ENCODE results near the gene IQGAP3.

The IQGAP3 gene

GRCh38 chr1:156505679-156506298 lies 66.6 kb downstream of the IQGAP3 start:
- no peak for DNase-seq

- peak; percentile 98 for DNase-seq
Observed at GRCh38 chr1:156504821-156505678, 67.3 kb downstream of the IQGAP3 start.

GRCh38 chr1:156504438-156504813 lies 67.9 kb downstream of the IQGAP3 start:
- DNase-seq: no peak

- no peak for DNase-seq
Observed at GRCh38 chr1:156503698-156504437, 68.5 kb downstream of the IQGAP3 start.

- DNase-seq: no peak
Observed at GRCh38 chr1:156502894-156503697, 69.3 kb downstream of the IQGAP3 start.

GRCh38 chr1:156502391-156502893 lies 69.9 kb downstream of the IQGAP3 start:
- DNase-seq: no peak

- peak; percentile 98 for DNase-seq
Observed at GRCh38 chr1:156500793-156501506, 71.4 kb downstream of the IQGAP3 start.

GRCh38 chr1:156500543-156500792 lies 71.9 kb downstream of the IQGAP3 start, which contains the start of gene MEF2D:
TSS of gene MEF2D (minus strand) at chr1:156500775. CDS start at chr1:156483292, 17,483 bp downstream.
- no peak for DNase-seq

- DNase-seq: peak; percentile 42
Observed at GRCh38 chr1:156499842-156500542, 72.4 kb downstream of the IQGAP3 start.

- no peak for DNase-seq
Observed at GRCh38 chr1:156499194-156499841, 73.0 kb downstream of the IQGAP3 start.

- no peak for DNase-seq
Observed at GRCh38 chr1:156498432-156499193, 73.8 kb downstream of the IQGAP3 start.

GRCh38 chr1:156497743-156498431 lies 74.5 kb downstream of the IQGAP3 start:
- no peak for DNase-seq

- DNase-seq: no peak
Observed at GRCh38 chr1:156497078-156497742, 75.2 kb downstream of the IQGAP3 start.

- no peak for DNase-seq
Observed at GRCh38 chr1:156496211-156496761, 76.1 kb downstream of the IQGAP3 start.

- DNase-seq: no peak
Observed at GRCh38 chr1:156495401-156496140, 76.8 kb downstream of the IQGAP3 start.

- no peak for DNase-seq
Observed at GRCh38 chr1:156494309-156494895, 78.0 kb downstream of the IQGAP3 start.

- no peak for DNase-seq
Observed at GRCh38 chr1:156493742-156494141, 78.6 kb downstream of the IQGAP3 start.

Measured in T-helper 9 cell (primary cell).